ACC112 (cell line): Measurements from ENCODE around the gene LDLRAD3.
A peak's percentile ranks its signal among the peaks of the same experiment; 100 is the strongest.
"Not testable (repeated sequence)": the region's sequence is repeated elsewhere in the genome, so short reads cannot be mapped to it uniquely, and the experiment has no call there.

Experiments used
- H2AFZ ChIP-seq: fragments of 200-600 bp; sonication (generic); one replicate; pipeline ENCODE4 v1.6.0; 2017; ENCODE audit warnings: antibody characterized with exemption, low read length; ENCODE audit not compliant: unreplicated experiment
- H3K27ac ChIP-seq: fragments of 200-600 bp; sonication (generic); 2 replicates; pipeline ENCODE4 v1.5.1; 2014; ENCODE audit warnings: low read depth, mild to moderate bottlenecking, antibody characterized with exemption, low read length, moderate library complexity
- H3K27me3 ChIP-seq: fragments of 200-600 bp; sonication (generic); 2 replicates; pipeline ENCODE4 v1.6.1; 2014; ENCODE audit warnings: mild to moderate bottlenecking, antibody characterized with exemption, low read length, moderate library complexity, mixed read lengths; ENCODE audit not compliant: insufficient read depth
- H3K36me3 ChIP-seq: fragments of 200-600 bp; sonication (generic); 2 replicates; pipeline ENCODE4 v1.6.1; 2016; ENCODE audit warnings: mild to moderate bottlenecking, antibody characterized with exemption, low read length, moderate library complexity, mixed read lengths; ENCODE audit not compliant: insufficient read depth
- H3K4me1 ChIP-seq: fragments of 200-600 bp; sonication (generic); one replicate; pipeline ENCODE4 v1.6.1; 2016; ENCODE audit warnings: low read length, mixed read lengths; ENCODE audit not compliant: insufficient read depth, unreplicated experiment, control insufficient read depth
- H3K4me3 ChIP-seq: fragments of 200-600 bp; sonication (generic); 2 replicates; pipeline ENCODE4 v1.5.1; 2014; ENCODE audit warnings: mild to moderate bottlenecking, low read depth, low read length
- H3K79me2 ChIP-seq: fragments of 200-600 bp; sonication (generic); one replicate; pipeline ENCODE4 v1.6.0; 2016; ENCODE audit warnings: low read length; ENCODE audit not compliant: control insufficient read depth, unreplicated experiment, insufficient read depth

LDLRAD3 gene

DNA sequence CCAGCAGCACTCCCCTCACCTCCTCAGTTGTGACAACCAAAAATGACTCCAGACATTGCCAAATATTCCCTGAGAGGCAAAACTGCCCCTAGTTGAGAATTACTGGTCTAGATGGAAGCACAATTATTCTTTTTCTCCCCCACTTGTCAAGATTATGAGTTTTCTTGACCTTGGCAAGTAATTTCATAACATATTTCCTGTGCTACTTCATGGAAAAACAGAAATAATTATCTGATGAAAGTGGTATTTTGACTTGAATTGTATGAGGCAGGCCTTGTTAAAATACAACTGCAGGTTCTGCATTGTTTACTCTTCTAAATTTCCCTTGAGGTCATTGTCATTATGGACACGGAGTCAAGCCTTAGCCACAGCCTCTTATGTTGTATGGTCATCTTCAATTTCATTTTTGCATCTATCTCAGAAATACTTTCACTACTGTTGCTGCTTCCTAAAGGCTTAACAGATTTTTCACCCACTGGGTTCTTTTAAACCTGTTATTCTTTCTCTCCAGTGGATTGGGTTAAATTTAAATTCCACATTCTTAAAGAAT is 32.2 kb upstream of the LDLRAD3 start:
- H3K27me3 ChIP-seq = no peaks in the 10 kb centered on the region

DNA sequence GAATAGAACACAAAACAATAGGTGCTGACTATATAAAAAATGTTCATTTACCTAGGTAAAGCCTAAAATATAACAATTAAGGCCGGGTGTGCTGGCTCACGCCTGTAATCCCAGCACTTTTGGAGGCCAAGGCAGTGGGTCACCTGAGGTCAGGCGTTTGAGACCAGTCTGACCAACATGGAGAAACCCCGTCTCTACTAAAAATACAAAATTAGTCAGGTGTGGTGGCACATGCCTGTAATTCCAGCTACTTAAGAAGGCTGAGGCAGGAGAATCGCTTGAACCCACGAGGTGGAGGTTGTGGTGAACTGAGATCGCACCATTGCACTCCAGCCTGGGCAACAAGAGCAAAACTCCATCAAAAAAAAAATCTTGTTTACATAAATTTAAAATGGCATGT is 31.4 kb upstream of the LDLRAD3 start:
- H2AFZ ChIP-seq, H3K36me3 ChIP-seq, H3K79me2 ChIP-seq, H3K27me3 ChIP-seq, H3K27ac ChIP-seq, H3K4me3 ChIP-seq: not testable (repeated sequence)
- H3K4me1 ChIP-seq = peaks cover 38% of the 10 kb centered on the region

More for the DNA sequence above, 32.2 kb upstream of the LDLRAD3 start:
- H3K79me2 ChIP-seq = no peaks in the 10 kb centered on the region
- peaks cover 39% of the 10 kb centered on the region for H3K4me1 ChIP-seq
- H3K4me3 ChIP-seq = no peak overlapping the region
- no peak overlapping the region for H3K27ac ChIP-seq
- peak overlapping the region; percentile 59 for H2AFZ ChIP-seq
- 0 out of 2 replicates have a peak, but pooled peaks cover 3% of the 10 kb centered on the region for H3K36me3 ChIP-seq

DNA sequence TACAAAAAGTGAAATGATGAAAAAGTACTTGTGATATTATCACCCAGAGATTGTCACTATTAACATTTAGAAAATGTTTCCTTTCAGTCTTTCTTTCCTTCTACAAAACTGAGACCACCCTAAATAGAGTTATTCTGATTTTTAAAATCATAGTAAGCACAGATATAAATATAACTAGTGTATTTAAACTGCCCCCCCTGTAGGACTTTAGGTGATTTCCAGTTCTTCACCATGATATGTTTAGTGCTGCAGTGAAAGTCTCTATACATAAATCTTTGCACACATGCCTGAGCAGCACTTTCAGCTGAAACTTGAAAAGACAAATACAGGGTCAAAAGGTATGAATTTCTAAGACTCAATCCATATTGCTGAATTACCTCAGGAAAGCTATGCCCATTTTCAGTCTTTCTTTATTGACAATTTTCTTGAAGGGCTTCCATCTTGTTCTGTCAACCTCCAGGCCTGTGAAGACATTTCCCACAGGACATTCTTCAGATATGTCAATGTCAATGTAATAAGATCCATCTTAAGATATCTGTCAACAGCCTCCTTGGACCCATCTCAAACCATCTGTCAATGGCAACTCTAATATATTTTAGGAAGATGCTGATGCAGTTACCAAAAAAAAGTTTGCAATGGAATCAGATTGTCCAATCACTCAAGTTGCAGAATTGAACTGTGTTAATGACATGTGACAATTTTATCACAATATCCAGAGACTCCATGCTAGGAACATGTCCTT is 30.8 kb upstream of the LDLRAD3 start:
- no peak overlapping the region for H3K4me3 ChIP-seq
- H2AFZ ChIP-seq = no peak overlapping the region
- H3K36me3 ChIP-seq = no peaks in the 10 kb centered on the region
- H3K27ac ChIP-seq = no peak overlapping the region
- peaks cover 32% of the 10 kb centered on the region for H3K4me1 ChIP-seq
- no peaks in the 10 kb centered on the region for H3K27me3 ChIP-seq
- no peaks in the 10 kb centered on the region for H3K79me2 ChIP-seq

DNA sequence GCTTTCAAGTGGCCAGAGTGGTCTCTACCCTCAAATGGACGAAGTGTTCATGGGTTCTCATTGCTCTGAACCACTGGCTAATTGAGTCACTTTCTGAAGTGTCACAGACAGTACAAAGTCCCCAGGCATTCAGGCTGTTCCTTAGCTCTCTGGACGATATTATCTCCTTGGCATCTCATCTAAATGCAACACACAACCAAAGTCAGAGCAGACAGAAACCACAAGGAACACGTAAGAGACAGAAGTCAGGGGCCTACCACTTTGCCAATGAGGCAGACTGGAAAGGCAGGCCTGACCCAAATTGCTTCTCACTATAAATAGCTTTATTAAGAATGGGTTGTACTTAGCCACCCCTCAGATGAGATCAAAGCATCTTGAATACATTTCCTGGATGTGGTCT is 29.0 kb upstream of the LDLRAD3 start:
- Histone ChIP-seq H2AFZ (no peak overlapping the region), H3K27me3 (no peaks in the 10 kb centered on the region)

DNA sequence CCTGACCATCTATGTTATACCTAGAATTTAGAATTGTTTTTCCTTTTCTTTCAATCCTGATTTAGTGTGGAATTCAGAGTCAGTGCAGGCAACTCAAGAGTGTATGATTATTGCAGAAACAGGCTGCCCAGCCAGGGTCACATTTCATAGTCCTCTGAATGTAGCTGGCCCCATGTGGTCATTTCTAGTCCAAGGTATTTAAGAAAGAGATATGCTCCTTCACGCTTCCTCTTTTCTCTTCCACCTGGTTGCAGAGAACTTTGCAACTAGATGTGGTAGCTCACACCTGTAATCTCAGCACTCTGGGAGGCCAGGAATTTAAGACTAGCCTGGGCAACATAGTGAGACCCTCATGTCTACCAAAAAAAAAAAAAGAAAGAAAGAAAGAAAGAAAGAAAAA is 27.6 kb upstream of the LDLRAD3 start:
- Histone ChIP-seq H3K36me3 (no peaks in the 10 kb centered on the region), H2AFZ (no peak overlapping the region), H3K27ac (no peak overlapping the region), H3K4me1 (peaks cover 14% of the 10 kb centered on the region), H3K4me3 (no peak overlapping the region), H3K79me2 (no peaks in the 10 kb centered on the region), H3K27me3 (no peaks in the 10 kb centered on the region)

More for the DNA sequence above, 29.0 kb upstream of the LDLRAD3 start:
- no peaks in the 10 kb centered on the region for H3K79me2 ChIP-seq
- H3K4me3 ChIP-seq = no peak overlapping the region
- peaks cover 21% of the 10 kb centered on the region for H3K4me1 ChIP-seq
- H3K27ac ChIP-seq = no peak overlapping the region
- H3K36me3 ChIP-seq = no peaks in the 10 kb centered on the region

DNA sequence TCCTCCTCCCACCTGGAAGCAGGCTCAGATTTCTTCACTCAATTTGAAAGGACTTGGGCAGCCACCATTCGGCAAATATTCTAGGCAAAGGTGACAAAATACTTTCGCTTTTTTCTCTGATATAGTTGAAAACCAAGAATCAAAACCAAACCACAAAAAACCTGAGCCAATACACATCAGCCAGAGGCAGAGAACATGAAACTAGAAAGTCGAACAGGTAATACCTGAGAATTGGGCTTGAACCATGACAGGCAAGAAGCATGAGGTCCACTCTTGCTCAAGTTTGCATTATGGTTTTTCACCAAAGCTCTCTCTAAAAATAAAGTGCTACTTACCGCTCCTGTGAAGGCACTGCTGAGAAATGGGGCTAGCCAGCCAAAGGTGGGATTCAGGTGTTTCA is 26.2 kb upstream of the LDLRAD3 start:
- Histone ChIP-seq H2AFZ (no peak overlapping the region), H3K36me3 (no peaks in the 10 kb centered on the region), H3K4me3 (no peak overlapping the region), H3K27me3 (no peaks in the 10 kb centered on the region), H3K79me2 (no peaks in the 10 kb centered on the region), H3K4me1 (peaks cover 7% of the 10 kb centered on the region), H3K27ac (no peak overlapping the region)

DNA sequence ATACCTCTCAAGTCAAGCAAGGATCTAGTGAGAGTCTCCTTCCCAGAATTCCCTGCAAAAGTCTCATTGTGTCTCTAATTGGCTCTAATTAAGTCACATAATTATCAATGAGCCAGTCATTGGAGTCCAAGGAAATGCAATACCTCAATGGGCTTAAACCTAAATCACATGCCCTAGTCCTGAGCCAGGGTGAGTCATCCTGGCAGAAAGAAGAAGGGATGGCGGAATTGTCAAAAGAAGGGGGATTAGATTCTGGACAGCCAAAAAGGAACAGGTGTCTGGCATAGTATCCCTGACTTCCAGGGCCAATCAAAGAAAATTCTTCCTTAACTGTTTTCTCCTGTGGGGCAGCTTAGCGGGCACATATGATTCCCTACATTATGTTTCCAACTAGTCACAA is 25.1 kb upstream of the LDLRAD3 start:
- no peak overlapping the region for H3K4me3 ChIP-seq

DNA sequence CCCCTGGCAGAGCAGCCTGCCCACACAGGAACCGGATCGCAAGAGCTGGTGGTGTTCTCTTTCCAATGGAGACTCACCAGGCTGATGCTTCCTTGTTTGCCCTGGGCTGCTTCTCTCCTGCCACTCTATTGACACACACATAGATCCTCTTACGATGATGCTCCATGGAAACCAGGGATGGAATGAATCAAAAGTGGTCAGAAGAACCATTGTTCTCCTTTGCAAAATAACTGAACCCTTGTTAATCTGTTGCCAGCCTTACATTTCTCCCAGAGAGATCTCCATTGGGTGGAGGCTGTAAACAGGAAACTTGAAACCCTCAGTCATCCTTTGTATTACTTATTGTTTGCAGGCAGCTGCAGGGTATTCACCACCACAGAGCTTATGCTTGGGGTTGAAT is 24.6 kb upstream of the LDLRAD3 start:
- peaks cover 7% of the 10 kb centered on the region for H3K4me1 ChIP-seq
- no peaks in the 10 kb centered on the region for H3K27me3 ChIP-seq
- no peak overlapping the region for H3K27ac ChIP-seq
- H3K36me3 ChIP-seq = no peaks in the 10 kb centered on the region
- no peak overlapping the region for H3K4me3 ChIP-seq
- no peak overlapping the region for H2AFZ ChIP-seq
- H3K79me2 ChIP-seq = no peaks in the 10 kb centered on the region

More for the DNA sequence above, 25.1 kb upstream of the LDLRAD3 start:
- Histone ChIP-seq H2AFZ (no peak overlapping the region), H3K79me2 (no peaks in the 10 kb centered on the region), H3K4me1 (peaks cover 7% of the 10 kb centered on the region), H3K27me3 (no peaks in the 10 kb centered on the region), H3K27ac (no peak overlapping the region), H3K36me3 (no peaks in the 10 kb centered on the region)

DNA sequence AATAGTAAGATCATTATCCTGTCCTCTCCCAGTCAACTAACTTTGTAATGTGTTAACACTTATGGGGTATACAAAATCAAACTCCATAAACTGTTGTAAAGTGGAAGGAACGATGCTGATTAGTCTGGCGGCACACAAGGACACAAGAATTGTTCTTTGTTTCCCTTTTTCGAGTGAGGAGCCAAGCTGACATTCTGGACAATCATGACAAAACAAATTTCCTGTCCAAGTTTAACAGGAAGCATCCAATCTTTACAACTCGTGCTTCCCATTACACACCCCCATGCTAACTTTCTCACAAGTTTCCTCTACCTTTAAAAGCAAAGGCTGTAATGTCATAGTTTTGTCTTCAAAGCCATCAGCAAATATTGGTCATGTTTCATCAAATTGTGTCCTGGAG is 20.4 kb upstream of the LDLRAD3 start:
- H2AFZ ChIP-seq = peak overlapping the region; percentile 12
- no peak overlapping the region for H3K4me3 ChIP-seq
- peaks cover 16% of the 10 kb centered on the region for H3K4me1 ChIP-seq
- H3K27ac ChIP-seq = no peak overlapping the region
- H3K79me2 ChIP-seq = no peaks in the 10 kb centered on the region
- no peaks in the 10 kb centered on the region for H3K27me3 ChIP-seq
- no peaks in the 10 kb centered on the region for H3K36me3 ChIP-seq

DNA sequence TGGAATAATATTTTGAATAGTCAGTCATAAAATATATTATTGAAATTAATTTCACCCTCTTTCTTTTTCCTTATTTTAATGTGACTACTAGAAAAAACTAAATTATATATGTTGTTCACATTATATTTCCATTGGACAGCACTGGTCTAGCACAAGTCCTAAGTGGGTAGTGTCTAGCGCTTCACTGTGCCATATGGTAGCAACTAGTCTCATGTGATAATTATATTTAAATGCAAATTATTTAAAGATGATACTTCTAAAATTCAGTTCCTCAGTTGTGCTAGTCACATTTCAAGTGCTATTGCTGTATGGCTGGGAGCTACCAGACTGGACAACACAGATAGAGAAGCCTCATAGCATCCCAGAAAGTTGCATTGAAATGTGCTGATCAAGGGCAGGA is 19.1 kb upstream of the LDLRAD3 start:
- Histone ChIP-seq H3K27ac (no peak overlapping the region), H3K4me3 (no peak overlapping the region), H3K36me3 (no peaks in the 10 kb centered on the region), H3K4me1 (peaks cover 9% of the 10 kb centered on the region), H3K27me3 (no peaks in the 10 kb centered on the region), H2AFZ (no peak overlapping the region), H3K79me2 (no peaks in the 10 kb centered on the region)

DNA sequence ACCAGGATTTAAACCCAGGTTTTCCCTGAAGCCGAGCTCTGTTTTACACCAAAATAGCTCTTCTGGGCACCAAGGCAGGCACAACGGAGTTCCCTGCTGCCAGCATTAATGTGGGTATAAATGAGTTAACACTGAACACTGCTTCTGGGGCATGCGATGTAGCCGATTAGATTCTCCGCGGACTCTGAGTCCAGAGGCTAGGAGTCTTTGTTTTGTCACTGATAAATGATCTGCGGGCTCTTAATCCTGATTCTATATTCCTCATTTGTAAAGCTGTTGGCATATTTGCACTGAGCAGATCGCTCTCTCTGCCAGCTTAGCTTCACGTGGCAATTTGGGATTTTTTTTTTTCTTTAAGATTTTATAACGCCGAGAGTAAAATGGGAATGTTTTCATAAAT is 16.8 kb upstream of the LDLRAD3 start:
- peaks cover 9% of the 10 kb centered on the region for H3K4me1 ChIP-seq
- H3K4me3 ChIP-seq = no peak overlapping the region
- no peak overlapping the region for H2AFZ ChIP-seq
- H3K27ac ChIP-seq = no peak overlapping the region
- H3K79me2 ChIP-seq = no peaks in the 10 kb centered on the region
- H3K36me3 ChIP-seq = no peaks in the 10 kb centered on the region
- H3K27me3 ChIP-seq = no peaks in the 10 kb centered on the region
